Measurements from ENCODE around the gene KLHL2.
"Not testable (repeated sequence)": the region's sequence is repeated elsewhere in the genome, so short reads cannot be mapped to it uniquely, and the experiment has no call there.

DNA sequence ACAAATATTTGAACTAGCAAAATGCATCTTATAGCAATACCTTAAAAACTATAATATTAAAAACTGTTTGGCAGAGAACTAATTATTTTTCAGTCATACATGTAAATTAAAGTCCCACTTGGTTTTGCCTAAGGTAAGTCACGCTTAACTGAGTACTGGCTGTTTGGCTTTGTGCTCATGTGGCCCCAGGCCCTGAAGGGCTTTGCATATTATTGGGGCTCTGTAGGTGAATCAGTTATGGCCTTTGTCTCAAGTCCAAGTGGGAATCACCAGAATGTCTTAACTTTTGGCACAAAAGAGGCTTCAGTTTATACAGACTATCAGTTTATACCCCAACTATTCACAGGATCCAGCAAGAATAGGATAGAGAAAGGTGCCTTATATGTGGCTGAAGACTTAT lies 29.5 kb downstream of the KLHL2 start:
- TF ChIP-seq, protein P1, sequence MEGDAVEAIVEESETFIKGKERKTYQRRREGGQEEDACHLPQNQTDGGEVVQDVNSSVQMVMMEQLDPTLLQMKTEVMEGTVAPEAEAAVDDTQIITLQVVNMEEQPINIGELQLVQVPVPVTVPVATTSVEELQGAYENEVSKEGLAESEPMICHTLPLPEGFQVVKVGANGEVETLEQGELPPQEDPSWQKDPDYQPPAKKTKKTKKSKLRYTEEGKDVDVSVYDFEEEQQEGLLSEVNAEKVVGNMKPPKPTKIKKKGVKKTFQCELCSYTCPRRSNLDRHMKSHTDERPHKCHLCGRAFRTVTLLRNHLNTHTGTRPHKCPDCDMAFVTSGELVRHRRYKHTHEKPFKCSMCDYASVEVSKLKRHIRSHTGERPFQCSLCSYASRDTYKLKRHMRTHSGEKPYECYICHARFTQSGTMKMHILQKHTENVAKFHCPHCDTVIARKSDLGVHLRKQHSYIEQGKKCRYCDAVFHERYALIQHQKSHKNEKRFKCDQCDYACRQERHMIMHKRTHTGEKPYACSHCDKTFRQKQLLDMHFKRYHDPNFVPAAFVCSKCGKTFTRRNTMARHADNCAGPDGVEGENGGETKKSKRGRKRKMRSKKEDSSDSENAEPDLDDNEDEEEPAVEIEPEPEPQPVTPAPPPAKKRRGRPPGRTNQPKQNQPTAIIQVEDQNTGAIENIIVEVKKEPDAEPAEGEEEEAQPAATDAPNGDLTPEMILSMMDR (IDR thresholded peaks at IDR 0.05), result not testable (repeated sequence)
- TF ChIP-seq POLR2A, POLR2AphosphoS5 (IDR thresholded peaks at IDR 0.05): not testable (repeated sequence)
